HG02588 (cell line): ENCODE measurements around the gene ADCYAP1R1.

Experiments used
- ATAC-seq: cut with Tn5 transposase; IDR thresholded peaks from one replicate; pipeline ENCODE4 v1.9.1; 2021; ENCODE audit warnings: mild to moderate bottlenecking, moderate library complexity; ENCODE audit not compliant: unreplicated experiment

Gene ADCYAP1R1

GRCh38 chr7:31082447-31082846, 30.3 kb downstream of the ADCYAP1R1 start:
- ATAC-seq = no peak

DNA sequence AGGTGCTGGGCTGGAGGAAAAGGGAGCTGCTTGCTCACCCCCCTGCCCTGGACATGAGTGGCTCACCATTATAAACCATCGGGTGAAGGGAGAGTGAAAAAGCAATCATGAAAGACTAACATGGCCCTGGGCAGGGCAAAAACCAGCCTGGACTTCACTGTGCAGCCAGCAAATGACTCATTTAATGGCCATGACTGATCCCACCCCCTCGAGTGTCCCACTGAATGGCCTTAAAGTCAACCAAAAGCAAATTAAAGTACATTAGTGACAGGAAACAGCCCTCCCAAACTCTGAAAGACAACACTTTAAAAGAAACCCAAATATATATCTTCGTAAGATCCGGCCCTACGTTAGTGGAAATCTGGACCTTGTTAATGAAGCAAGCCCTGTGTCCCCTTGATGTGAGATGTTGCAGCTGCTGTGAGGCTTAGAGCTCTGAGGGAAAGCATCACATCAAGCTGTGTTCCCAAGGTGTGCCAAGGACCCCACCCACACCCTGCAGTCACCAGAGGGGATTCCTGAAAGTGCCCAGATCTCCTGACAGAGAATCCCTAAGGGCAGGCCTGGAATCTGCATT, 31.2 kb downstream of the ADCYAP1R1 start:
- ATAC-seq = no peak

- ATAC-seq = no peak
These were observed 32.1 kb downstream of the ADCYAP1R1 start for GRCh38 chr7:31084226-31084625.

GRCh38 chr7:31087351-31087750, 35.2 kb downstream of the ADCYAP1R1 start:
- no peak for ATAC-seq

DNA sequence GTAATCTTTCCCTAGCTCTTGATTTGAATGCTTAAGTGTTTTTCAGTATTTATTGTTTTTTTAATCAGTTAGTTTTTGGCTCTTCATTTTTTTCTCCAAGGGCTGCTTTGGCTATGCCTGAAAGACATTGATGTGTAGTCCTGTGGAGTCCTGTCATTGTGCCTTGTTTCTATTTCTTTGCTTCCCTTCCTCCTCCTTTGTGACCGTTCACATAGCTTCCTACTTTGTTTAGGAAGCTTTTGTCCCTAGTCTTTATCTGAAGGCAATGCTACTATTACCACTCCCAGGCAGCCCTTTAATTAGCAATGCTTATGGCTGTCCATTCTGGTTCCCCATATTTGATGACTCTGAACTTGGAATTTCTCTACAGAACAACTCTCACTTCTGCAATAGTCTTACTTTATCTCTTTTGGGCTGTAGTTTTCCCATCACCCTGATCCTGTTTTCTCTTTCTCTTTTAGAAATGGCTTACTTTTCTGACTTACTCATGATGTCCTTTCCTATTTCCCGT, 39.9 kb downstream of the ADCYAP1R1 start:
- ATAC-seq = no peak

- no peak for ATAC-seq
These were observed 40.5 kb downstream of the ADCYAP1R1 start for GRCh38 chr7:31092606-31093005.

DNA sequence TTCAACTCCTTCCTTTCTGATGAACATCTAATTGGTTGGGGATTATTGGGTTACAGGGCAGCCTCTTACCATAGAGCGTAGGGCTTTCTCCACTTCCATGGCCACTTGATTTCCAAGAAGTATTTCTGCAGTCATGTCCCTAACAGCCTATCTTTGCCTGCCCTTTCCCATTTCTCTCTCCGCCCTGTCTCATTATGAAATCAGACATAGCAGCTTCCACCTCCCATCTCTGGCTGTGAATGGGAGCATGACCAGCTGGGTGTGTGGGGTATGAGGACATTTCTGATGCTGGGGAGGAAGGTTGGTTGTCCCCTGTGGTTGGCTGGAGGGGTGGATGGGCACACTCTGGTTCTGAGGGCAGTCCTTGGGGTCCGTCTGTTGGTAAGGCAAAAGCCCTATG, 41.2 kb downstream of the ADCYAP1R1 start:
- ATAC-seq = no peak

- no peak for ATAC-seq
These were observed 42.2 kb downstream of the ADCYAP1R1 start for GRCh38 chr7:31094271-31094670.

DNA sequence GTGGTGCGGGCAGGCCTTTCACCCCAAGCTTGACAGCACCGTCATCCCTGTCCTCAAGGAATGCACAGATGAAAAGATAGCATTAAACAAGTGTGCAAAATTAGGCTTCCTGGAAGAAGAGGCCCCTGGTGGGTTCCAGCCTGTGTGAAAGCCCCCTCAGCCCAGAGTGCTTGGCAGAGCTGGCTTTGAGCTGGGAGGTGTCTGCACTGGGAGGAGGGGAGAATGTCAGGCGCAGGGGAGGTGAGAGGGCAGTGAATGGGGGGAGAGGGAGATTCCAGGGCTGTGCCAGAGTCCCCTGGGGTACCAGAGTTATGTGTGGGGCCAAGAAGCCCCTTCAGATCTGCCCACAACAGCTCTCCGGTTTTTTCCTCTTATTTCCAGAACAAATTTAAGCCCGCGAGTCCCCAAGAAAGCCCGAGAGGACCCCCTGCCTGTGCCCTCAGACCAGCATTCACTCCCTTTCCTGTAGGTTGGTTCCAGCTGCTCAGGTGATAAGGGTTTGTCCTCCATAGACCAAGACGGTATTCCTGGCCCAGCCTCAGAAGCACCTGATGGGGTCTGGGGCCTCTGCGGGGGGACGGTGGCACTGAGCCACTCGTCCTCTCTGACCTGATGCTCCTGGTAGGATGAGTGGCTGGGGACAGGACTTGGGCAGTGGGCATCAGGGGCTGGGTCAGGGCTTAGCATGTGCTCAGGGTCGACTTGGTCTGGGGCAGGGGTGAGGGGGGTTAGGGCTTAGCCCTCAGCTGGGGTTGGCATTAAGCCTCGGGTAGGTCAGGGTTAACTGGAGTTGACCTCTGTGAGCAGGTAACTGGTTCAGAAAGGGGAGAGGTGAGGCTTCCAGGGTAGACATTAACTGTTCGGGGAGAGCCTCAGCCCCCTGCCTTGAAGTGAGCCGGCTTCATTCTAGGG, 43.4 kb downstream of the ADCYAP1R1 start:
- ATAC-seq = no peak

DNA sequence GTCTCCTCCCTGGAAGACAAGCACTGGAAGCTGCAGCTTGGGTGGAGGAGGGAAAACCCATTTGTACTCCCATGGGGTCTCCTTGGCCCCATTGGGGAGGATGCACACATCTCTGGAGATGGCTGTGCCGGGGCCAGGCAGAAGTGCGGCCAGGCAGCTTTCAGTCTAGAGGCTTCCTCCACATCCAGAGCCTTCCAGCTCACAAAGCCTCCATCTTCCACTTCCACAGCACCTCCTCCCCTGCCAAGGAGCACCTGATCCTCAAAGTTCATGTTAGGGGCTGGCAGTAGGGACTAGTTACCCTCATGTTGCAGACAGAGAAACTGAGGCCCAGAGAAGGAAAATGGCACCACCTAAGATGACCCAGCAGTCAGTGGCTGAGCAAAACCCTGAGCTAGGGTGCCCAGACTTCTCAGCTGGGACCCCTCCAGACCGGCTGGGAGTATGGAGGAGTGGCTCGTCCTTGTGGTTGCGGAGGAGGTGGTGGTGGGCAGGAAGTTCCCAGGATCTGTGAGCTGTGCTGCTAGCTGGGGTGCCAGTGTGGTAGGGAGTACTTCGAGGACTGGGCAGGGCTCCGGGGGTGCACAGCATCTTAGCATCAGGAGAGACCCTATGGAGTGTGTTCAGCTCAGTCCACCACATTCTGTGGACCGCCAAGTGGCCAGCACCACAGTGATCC, 44.2 kb downstream of the ADCYAP1R1 start:
- no peak for ATAC-seq

- no peak for ATAC-seq
These were observed 44.8 kb downstream of the ADCYAP1R1 start for GRCh38 chr7:31096877-31097258.

GRCh38 chr7:31098642-31099360, 46.7 kb downstream of the ADCYAP1R1 start:
- no peak for ATAC-seq

DNA sequence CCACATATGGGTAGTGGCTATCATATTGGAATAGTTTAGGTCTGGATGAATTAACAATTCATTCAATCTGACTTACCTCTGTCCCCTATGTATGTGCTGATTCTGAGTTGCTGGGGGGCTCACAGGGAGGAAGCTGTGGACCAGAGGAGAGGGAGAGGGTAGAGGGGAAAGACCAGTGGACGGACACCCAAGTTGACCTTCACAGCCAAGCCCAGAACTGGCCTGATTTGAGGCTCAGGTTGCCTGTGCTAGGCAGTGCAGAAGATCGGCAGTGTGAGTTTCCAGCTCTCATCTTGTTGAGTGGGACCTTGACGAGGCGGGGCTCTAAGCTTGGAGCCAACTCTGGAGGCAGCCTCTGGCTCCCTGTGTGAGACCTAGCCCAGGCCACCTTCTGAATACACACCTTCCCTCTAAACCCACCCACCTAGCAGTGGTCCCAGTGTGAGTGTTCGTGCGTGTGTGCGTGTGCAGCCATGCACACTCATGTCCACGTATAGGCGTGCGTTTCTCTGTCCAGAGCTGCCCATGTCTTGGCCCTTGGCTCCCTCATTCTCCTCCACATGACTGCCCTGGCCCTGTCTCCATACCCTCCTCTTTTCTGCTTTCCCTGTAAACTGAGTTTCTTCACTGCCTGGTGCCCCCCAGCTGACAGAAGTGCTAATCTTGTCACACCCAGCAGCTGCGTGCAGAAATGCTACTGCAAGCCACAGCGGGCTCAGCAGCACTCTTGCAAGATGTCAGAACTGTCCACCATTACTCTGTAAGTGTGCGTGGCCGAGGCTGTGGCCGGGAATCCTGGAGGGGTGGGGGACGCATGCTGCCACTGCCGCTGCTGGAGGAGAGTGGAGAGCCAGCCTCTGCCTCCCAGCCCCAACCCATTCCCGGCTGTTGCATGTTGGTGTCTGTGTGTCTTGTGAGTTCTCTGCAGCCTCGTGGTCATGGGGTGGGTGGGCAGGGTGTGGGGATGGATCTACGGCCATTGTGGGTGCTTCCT, 47.6 kb downstream of the ADCYAP1R1 start:
- ATAC-seq = no peak

GRCh38 chr7:31100445-31100844, 48.3 kb downstream of the ADCYAP1R1 start:
- ATAC-seq = no peak

DNA sequence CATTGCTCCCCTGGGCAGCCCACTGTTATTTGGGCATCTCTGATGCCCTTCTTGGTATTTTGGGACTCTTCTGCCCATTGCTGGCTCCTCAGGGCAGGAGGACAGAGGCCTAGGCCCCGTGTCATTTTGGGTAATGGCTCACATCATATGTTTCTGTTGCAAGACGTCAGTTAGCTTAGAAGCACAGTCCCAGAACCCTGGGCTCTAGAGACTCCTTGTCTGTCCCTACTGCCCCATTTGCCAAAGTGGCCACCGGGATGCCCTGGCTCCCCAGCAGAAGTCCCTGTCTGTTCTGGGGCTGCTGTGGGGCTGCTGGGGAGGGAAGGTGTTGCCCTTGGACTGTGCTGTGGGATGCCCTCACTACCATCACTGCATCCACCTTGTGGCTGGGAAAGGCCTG, 48.8 kb downstream of the ADCYAP1R1 start:
- ATAC-seq = no peak

DNA sequence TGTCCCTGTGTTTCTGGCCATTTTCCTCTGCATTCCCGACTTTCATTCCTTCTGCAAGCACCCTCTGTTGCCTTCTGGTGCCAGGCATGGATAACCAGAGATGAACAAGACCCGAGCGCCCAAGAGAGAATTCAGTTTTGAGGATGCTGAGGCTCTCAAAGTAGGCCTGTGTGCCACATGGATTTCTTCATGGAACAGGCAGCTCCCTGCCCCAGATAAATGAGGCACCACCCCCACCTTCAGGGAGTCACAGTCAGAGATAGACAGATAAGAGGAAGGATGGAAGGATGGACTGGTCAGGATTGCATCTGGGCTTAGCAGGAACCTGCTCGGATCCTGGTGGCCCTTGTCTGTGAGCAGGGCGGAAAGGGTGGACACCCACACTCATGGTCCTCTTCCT, 49.4 kb downstream of the ADCYAP1R1 start:
- no peak for ATAC-seq

- no peak for ATAC-seq
These were observed 50.3 kb downstream of the ADCYAP1R1 start for GRCh38 chr7:31102151-31102972.

DNA sequence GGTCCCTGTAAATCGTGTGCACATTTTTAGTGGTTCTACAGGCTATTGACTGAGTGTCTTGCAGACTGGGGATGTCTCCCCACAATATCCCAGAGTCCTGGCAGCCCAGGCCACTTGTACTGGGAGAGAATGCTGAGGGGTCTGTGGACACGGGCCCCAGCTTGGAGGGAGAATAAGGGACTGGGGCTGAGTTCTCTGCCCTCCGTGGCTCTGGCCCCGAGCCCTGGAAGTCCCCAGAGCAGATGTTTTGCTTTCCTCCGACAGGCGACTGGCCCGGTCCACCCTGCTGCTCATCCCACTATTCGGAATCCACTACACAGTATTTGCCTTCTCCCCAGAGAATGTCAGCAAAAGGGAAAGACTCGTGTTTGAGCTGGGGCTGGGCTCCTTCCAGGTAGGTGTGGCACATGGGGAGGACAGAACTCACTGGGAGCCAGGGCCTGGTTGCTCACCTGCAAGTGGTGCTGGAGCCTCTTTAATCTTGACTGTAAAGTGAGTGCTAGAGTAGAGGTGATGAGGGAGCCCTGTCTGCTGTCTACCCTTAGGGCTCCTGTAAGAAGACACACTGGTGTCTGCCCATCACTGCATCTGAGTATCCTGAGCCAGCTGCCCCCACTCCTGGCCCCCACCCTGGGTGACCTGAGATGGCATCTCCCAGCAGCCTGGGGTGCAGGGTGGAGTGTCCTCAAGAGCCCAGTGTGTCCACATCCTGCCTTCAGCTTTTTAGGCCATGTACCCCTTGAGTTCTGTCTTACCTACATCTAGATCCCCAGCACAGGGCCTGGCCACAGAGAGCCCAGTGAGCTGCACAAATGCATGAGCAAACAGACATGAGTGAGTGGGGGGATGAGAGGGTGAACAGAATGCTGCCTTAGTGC, 51.1 kb downstream of the ADCYAP1R1 start:
- no peak for ATAC-seq
